ENCODE measurements around the gene HGFAC.
"Not testable (repeated sequence)": the region's sequence is repeated elsewhere in the genome, so short reads cannot be mapped to it uniquely, and the experiment has no call there.

HGFAC gene

GRCh38 chr4:3444351-3445110, 2.8 kb downstream of the HGFAC start:
- no peak for DNase-seq

GRCh38 chr4:3445111-3445820, 3.5 kb downstream of the HGFAC start:
- DNase-seq: no peak

DNA sequence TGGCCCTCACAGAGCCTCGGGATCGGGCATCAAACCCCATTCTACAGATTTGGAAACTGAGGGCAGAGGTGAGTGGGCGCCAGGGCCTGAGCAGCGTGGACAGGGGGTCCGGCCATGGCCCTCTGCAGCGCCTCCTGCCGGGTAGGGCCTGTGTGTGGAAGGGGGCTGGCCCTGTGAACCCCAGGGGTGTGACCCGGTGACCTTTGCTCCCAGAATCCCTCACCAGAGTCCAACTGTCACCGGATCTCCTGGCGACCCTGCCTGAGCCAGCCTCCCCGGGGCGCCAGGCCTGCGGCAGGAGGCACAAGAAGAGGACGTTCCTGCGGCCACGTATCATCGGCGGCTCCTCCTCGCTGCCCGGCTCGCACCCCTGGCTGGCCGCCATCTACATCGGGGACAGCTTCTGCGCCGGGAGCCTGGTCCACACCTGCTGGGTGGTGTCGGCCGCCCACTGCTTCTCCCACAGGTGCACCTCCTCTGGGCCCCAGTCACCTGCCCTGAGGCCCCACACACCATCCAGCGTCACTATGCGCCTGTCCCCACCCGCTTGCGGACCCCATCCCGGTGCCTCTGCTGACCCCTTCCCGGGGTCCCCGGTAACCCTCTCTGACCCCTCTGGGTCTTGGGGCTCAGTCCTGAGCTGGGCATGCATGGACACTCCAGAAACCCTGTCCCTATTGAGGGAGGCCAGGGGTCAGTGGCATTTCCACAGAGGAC, 4.2 kb downstream of the HGFAC start:
- no peak for DNase-seq

- DNase-seq: no peak
Observed at GRCh38 chr4:3446631-3447320, 5.0 kb downstream of the HGFAC start.

- no peak for DNase-seq
Observed at GRCh38 chr4:3447431-3448395, 5.9 kb downstream of the HGFAC start.

- no peak for DNase-seq
Observed at GRCh38 chr4:3449047-3449573, 7.3 kb downstream of the HGFAC start.

- no peak for DNase-seq
Observed at GRCh38 chr4:3449574-3450534, 8.1 kb downstream of the HGFAC start.

DNA sequence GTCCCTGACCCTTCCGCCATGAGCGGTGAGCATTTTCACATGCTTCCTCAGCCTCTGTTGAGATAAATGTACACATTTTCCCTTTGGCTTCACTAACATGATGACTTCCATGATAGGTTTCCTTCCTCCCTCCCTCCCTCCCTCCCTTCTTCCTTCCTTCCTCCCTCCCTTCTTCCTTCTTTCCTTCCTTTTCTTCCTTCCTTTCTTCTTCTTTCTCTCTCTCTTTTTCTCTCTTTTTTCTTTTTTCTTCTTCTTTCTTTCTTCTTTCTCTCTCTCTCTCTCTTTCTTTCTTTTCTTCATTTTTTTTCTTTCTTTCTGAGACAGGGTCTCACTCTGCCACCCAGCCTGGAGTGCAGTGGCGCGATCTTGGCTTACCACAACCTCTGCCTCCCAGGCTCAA, 8.9 kb downstream of the HGFAC start:
- no peak for DNase-seq

DNA sequence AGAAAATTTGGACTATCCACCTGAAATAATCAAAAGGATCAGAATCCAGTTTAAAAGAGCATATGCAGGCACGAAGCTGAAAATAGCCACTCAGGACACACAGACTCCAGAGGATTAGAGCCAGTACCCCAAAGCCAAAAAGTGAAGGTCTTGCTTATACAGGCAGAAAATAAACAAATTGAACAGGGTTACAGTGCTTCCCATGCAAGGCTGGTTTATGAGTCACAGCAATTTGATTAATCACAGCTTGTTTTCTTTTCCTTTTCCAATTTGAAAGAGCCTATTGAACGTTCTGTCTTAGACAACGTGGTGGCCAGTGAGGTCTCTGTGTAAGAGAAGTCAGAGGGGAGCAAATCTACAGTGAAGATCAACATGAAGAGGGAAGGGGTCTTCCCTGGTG, 10.2 kb downstream of the HGFAC start:
- DNase-seq: no peak

- DNase-seq: no peak
Observed at GRCh38 chr4:3452376-3452775, 10.6 kb downstream of the HGFAC start.

- not testable (repeated sequence) for DNase-seq
Observed at GRCh38 chr4:3455596-3455995, 13.8 kb downstream of the HGFAC start.

- no peak for DNase-seq
Observed at GRCh38 chr4:3458371-3458770, 16.6 kb downstream of the HGFAC start.

DNA sequence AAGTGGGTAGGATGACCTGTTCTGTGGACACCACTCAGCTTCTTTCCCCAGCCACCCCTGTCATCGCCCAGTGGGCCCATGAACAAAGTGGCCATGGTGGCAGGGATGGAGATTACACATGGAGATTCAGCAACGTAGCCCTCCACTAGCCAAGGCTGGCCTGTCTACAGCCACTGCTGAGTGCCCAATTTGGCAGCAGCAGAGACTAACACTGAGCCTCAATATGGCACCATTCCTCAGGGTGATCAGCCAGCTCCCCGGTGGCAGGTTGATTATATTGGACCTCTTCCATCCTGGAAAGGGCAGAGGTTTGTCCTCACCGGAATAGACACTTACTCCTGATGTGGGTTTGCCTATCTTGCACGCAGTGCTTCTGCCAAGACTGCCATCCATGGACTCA, 17.4 kb downstream of the HGFAC start:
- not testable (repeated sequence) for DNase-seq

DNA sequence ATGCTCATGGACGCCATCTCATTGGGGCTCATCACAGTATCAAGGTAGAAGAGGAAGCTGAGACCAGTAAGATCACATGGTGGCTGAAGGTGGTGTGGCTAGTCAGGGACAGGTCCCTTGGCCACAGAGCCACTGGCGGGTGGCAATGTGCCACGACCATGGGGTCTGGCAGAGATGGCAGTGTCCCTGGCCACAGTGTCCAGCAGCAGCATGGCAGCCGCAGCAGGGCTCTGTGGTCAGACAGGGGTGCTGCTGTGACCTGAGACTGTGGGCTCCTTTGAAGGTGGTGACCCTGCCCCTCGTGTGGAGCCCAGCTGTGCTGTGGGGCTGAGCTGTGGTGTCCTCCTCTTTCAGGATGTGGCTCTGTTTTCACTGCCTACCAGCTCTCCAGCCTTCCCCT, 19.2 kb downstream of the HGFAC start:
- no peak for DNase-seq

GRCh38 chr4:3461515-3462291, 19.9 kb downstream of the HGFAC start:
- DNase-seq: no peak

GRCh38 chr4:3462321-3462789, 20.6 kb downstream of the HGFAC start:
- no peak for DNase-seq

GRCh38 chr4:3462790-3463415, 21.1 kb downstream of the HGFAC start, which contains the start of gene DOK7:
Gene DOK7, plus strand, starts transcription at chr4:3463306. Its CDS starts 70 bp downstream, at chr4:3463376.
- DNase-seq: no peak

DNA sequence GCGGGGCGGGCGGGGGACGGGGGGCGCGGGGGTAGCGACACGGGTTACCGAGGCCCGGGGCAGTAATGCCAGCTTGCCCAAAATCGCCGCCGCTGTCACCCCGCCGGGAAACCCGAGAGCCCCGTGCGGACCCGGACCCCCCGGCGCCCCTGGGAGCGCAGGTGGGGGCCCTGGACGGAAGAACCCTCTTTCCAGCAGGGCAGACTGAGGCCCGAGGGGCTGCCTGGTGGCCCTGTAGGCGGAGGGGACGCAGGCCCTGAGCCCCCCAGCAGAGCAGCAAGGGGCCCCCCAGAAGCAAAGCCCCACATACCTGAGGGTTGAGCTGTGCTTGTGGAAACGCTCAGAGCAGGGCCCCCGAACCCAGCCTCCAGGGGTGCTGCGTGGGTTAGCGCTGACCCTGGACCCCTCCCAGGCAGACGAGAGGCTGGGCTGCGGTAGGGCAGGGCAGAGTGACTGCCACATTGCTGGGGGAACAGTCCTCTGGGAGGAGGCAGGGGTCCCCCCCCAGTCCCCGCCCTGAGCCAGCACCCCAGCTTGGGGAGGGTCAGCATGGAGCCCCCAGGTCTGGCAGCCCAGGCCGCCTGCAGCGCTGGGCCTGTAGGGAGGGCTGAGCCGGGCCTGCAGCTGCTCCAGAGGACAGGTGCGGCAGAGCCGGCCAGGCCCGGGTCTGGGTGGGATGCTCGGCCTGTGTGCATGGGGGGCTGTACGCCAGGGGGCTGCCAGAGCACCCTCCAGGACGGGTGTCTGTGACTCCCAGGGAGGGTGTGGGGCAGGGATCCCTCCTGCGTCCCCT, 22.0 kb downstream of the HGFAC start:
- DNase-seq: no peak
